WTC11 (cell line): ENCODE results near the gene ARIH2. TPM values are rescaled to one million over a fixed set of nuclear protein-coding genes. Genes with fewer than 3 reads are reported as not detected.
A peak's percentile ranks its signal among the peaks of the same experiment; 100 is the strongest.

Experiments
- ATAC-seq: fragments of 200-7000 bp; cut with Tn5 transposase; 2 replicates; pipeline ENCODE4 v1.10.0; 2021; ENCODE audit warnings: mild to moderate bottlenecking, moderate library complexity
- CTCF ChIA-PET: fragments of 300-600 bp; sonication (Branson Sonifier 250); formaldehyde crosslinking; loops from one replicate; lab custom pipeline; 2021; ENCODE audit warnings: antibody characterized with exemption; lab: Charles Lee
- POLR2A ChIA-PET: fragments of 350-600 bp; sonication (Branson Sonifier 250); formaldehyde crosslinking; loops from one replicate; lab custom pipeline; 2021; ENCODE audit warnings: antibody characterized with exemption; lab: Charles Lee
- DNase-seq: peaks from one replicate; pipeline ENCODE4 v3.0.0; 2021; ENCODE audit warnings: low spot score
- H3K27ac Mint-ChIP-seq: 2 replicates; pipeline ENCODE4 v1.8.0; 2021; ENCODE audit warnings: mixed read lengths
- H3K27me3 Mint-ChIP-seq: 2 replicates; pipeline ENCODE4 v1.8.0; 2021; ENCODE audit warnings: low read depth, mild to moderate bottlenecking, moderate library complexity, mixed read lengths
- H3K36me3 Mint-ChIP-seq: 2 replicates; pipeline ENCODE4 v1.8.0; 2021; ENCODE audit warnings: mixed read lengths
- H3K4me1 Mint-ChIP-seq: 2 replicates; pipeline ENCODE4 v1.8.0; 2022; ENCODE audit warnings: mixed read lengths
- H3K4me3 Mint-ChIP-seq: 2 replicates; pipeline ENCODE4 v1.8.0; 2021; ENCODE audit warnings: mild to moderate bottlenecking, moderate library complexity, mixed read lengths
- H3K9me3 Mint-ChIP-seq: 2 replicates; pipeline ENCODE4 v1.8.0; 2021; ENCODE audit warnings: mixed read lengths
- FOXJ3 ChIP-seq: sonication (generic); formaldehyde crosslinking; IDR thresholded peaks from 2 replicates; pipeline ENCODE4 v1.9.0; 2021; ENCODE audit warnings: missing genetic modification reagents, mild to moderate bottlenecking, borderline replicate concordance
- IRF1 ChIP-seq: sonication (generic); formaldehyde crosslinking; IDR thresholded peaks from 2 replicates; pipeline ENCODE4 v1.8.0; 2023; ENCODE audit warnings: missing genetic modification reagents
- MXD4 ChIP-seq: fragments of 250-450 bp; sonication (Bioruptor Pico); IDR thresholded peaks from 2 replicates; pipeline ENCODE4 v1.8.0; 2021; ENCODE audit warnings: mild to moderate bottlenecking, moderate library complexity, borderline replicate concordance
- NR2C2 ChIP-seq: sonication (generic); formaldehyde crosslinking; IDR thresholded peaks from 2 replicates; pipeline ENCODE4 v1.8.0; 2022; ENCODE audit warnings: mild to moderate bottlenecking, missing genetic modification reagents
- RELA ChIP-seq: sonication (generic); formaldehyde crosslinking; IDR thresholded peaks from 2 replicates; pipeline ENCODE4 v1.8.1; 2022; ENCODE audit warnings: missing genetic modification reagents, mild to moderate bottlenecking, borderline replicate concordance
- USF2 ChIP-seq: sonication (generic); formaldehyde crosslinking; IDR thresholded peaks from 2 replicates; pipeline ENCODE4 v1.8.1; 2023; ENCODE audit warnings: mild to moderate bottlenecking, missing genetic modification reagents, moderate library complexity
- ZMAT4 ChIP-seq: fragments of 250-450 bp; sonication (Bioruptor Pico); IDR thresholded peaks from 2 replicates; pipeline ENCODE4 v1.9.0; 2021; ENCODE audit warnings: mild to moderate bottlenecking
- ZNF121 ChIP-seq: sonication (generic); formaldehyde crosslinking; IDR thresholded peaks from 2 replicates; pipeline ENCODE4 v1.8.0; 2023; ENCODE audit warnings: missing genetic modification reagents
- ZNF317 ChIP-seq: sonication (generic); formaldehyde crosslinking; IDR thresholded peaks from 2 replicates; pipeline ENCODE4 v1.8.1; 2023; ENCODE audit warnings: low read depth, mild to moderate bottlenecking, moderate library complexity, missing genetic modification reagents, borderline replicate concordance
- ZNF671 ChIP-seq: fragments of 250-450 bp; sonication (Bioruptor Pico); IDR thresholded peaks from 2 replicates; pipeline ENCODE4 v1.8.0; 2021; ENCODE audit warnings: mild to moderate bottlenecking
- total RNA-seq: library from RNA; stranded (reverse); gene quantifications from 3 replicates; pipeline ENCODE4 v1.2.3, GENCODE V29; 2021
- TF ChIP-seq, protein P1 (sequence below): fragments of 200-600 bp; IDR thresholded peaks from 2 replicates; pipeline ENCODE4 v1.8.0; 2022; ENCODE audit warnings: antibody characterized with exemption
- TF ChIP-seq, protein P2 (sequence below): sonication (generic); formaldehyde crosslinking; conservative IDR thresholded peaks from 2 replicates; pipeline ENCODE4 v1.8.1; 2023; ENCODE audit warnings: mild to moderate bottlenecking, low read depth, missing genetic modification reagents, moderate library complexity
- TF ChIP-seq, protein P3 (sequence below): fragments of 250-450 bp; sonication (Bioruptor Pico); conservative IDR thresholded peaks from 2 replicates; pipeline ENCODE4 v1.9.0; 2021; ENCODE audit warnings: mild to moderate bottlenecking

The ARIH2 gene
- total RNA-seq, 1 experiment from 2014 or later, result 134 TPM

DNA sequence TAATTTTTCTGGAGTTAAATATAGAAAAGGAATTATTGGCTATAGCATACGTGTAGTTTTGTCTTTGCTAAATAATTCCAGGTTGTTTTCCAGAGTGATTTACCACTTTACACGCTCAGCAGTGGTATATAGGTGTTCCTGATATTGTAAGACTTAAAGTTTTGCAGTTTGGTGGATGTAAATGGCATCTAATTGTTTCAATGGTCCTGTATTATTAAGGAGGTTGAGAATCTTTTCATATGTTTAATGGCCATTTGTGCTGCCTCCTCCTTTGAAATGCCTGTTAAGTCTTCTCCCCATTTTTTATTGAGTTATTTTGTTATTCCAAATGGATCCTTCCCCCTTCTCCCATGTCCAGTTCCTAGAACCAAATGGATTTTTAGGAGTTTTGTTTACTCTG, 44.9 kb downstream of the ARIH2 start:
- H3K27ac Mint-ChIP-seq, result peak overlapping the region; percentile 89
- TF ChIP-seq ZMAT4 (CRISPR knock-in tag), result peak; percentile 68; the same call in 1 of the 2 replicates
- no peak for TF ChIP-seq FOXJ3 (CRISPR knock-in tag)
- no peak for TF ChIP-seq ZNF317 (CRISPR knock-in tag)
- TF ChIP-seq USF2 (CRISPR knock-in tag), result no peak
- TF ChIP-seq, protein P1, sequence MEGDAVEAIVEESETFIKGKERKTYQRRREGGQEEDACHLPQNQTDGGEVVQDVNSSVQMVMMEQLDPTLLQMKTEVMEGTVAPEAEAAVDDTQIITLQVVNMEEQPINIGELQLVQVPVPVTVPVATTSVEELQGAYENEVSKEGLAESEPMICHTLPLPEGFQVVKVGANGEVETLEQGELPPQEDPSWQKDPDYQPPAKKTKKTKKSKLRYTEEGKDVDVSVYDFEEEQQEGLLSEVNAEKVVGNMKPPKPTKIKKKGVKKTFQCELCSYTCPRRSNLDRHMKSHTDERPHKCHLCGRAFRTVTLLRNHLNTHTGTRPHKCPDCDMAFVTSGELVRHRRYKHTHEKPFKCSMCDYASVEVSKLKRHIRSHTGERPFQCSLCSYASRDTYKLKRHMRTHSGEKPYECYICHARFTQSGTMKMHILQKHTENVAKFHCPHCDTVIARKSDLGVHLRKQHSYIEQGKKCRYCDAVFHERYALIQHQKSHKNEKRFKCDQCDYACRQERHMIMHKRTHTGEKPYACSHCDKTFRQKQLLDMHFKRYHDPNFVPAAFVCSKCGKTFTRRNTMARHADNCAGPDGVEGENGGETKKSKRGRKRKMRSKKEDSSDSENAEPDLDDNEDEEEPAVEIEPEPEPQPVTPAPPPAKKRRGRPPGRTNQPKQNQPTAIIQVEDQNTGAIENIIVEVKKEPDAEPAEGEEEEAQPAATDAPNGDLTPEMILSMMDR, result no peak
- ATAC-seq (no peak), DNase-seq (no peak)
- H3K27me3 Mint-ChIP-seq, result no peaks in the 10 kb centered on the region
- ChIA-PET CTCF (interaction anchor here (0.9 to 1.3 kb wide), 3 partner anchors 24 to 224 kb away, joined by 3 to 4 read pairs (median 4); no protein-coding TSS in a partner anchor), POLR2A (no interaction called here)
- H3K9me3 Mint-ChIP-seq, result no peaks in the 10 kb centered on the region
- peak overlapping the region; percentile 35 for H3K4me3 Mint-ChIP-seq
- peaks cover 30% of the 10 kb centered on the region for H3K36me3 Mint-ChIP-seq
- peaks cover 45% of the 10 kb centered on the region for H3K4me1 Mint-ChIP-seq

DNA sequence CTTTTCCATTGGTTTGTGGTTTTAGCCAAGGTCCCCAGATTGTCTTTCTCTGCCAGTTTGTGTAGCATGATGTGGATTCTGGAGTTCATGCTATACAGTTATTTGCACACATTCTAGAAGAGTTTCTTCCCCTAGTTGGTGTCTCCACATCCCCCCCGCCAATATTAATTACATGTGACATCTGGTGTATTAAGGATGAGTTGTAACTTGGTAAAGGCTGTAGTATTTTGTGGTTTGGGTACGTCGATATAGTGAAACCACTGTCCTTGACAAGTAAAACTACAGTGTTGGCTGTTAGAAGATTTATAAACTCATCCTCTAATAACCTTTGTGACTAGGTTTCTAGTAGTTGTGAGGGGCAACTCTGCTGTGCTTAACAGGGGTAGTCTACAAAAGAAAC, 47.7 kb downstream of the ARIH2 start:
- H3K27me3 Mint-ChIP-seq, result no peaks in the 10 kb centered on the region
- peaks cover 52% of the 10 kb centered on the region for H3K36me3 Mint-ChIP-seq
- TF ChIP-seq, protein P2, sequence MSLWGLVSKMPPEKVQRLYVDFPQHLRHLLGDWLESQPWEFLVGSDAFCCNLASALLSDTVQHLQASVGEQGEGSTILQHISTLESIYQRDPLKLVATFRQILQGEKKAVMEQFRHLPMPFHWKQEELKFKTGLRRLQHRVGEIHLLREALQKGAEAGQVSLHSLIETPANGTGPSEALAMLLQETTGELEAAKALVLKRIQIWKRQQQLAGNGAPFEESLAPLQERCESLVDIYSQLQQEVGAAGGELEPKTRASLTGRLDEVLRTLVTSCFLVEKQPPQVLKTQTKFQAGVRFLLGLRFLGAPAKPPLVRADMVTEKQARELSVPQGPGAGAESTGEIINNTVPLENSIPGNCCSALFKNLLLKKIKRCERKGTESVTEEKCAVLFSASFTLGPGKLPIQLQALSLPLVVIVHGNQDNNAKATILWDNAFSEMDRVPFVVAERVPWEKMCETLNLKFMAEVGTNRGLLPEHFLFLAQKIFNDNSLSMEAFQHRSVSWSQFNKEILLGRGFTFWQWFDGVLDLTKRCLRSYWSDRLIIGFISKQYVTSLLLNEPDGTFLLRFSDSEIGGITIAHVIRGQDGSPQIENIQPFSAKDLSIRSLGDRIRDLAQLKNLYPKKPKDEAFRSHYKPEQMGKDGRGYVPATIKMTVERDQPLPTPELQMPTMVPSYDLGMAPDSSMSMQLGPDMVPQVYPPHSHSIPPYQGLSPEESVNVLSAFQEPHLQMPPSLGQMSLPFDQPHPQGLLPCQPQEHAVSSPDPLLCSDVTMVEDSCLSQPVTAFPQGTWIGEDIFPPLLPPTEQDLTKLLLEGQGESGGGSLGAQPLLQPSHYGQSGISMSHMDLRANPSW (CRISPR knock-in tag), result no peak
- TF ChIP-seq ZNF671 (CRISPR knock-in tag) (no peak), ZNF121 (CRISPR knock-in tag) (no peak)
- no peak overlapping the region for H3K27ac Mint-ChIP-seq
- DNase-seq, result no peak
- no peak overlapping the region for H3K4me3 Mint-ChIP-seq
- H3K4me1 Mint-ChIP-seq, result peaks cover 38% of the 10 kb centered on the region
- no peaks in the 10 kb centered on the region for H3K9me3 Mint-ChIP-seq
- no peak for ATAC-seq
- ChIA-PET POLR2A (interaction anchor here (0.5 kb wide), 1 partner anchor 186 kb away, joined by 3 read pairs; no protein-coding TSS in a partner anchor), CTCF (no interaction called here)

DNA sequence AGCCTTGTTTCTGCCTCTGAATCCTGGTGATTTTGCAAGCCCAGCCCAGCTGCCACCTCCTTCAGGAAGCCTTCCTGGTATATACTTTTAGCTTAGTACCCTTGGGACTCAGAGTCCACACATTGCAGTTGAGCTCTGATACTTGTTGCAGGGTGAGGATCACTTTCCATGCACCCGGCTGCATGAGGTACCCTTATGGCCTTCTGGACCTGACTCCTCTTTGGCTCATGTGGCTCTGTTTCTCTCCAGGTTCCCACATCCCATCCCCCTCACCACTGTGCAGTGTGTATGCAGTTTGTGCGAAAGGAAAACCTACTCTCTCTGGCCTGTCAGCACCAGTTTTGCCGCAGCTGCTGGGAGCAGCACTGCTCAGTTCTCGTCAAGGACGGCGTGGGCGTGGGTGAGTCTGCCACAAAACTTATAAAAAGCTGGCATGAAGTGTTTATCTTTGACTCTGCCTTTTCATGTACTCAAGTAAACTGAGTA, 48.3 kb downstream of the ARIH2 start:
- Mint-ChIP-seq H3K27me3 (no peaks in the 10 kb centered on the region), H3K9me3 (no peaks in the 10 kb centered on the region), H3K36me3 (peaks cover 56% of the 10 kb centered on the region), H3K4me1 (peaks cover 33% of the 10 kb centered on the region), H3K27ac (peak overlapping the region; percentile 78), H3K4me3 (no peak overlapping the region)
- ChIA-PET POLR2A (interaction anchor here (0.5 kb wide), 1 partner anchor 186 kb away, joined by 3 read pairs; no protein-coding TSS in a partner anchor), CTCF (no interaction called here)
- no peak for ATAC-seq
- no peak for DNase-seq
- TF ChIP-seq MXD4 (CRISPR knock-in tag), result no peak
- no peak for TF ChIP-seq IRF1 (CRISPR knock-in tag)
- TF ChIP-seq, protein P3, sequence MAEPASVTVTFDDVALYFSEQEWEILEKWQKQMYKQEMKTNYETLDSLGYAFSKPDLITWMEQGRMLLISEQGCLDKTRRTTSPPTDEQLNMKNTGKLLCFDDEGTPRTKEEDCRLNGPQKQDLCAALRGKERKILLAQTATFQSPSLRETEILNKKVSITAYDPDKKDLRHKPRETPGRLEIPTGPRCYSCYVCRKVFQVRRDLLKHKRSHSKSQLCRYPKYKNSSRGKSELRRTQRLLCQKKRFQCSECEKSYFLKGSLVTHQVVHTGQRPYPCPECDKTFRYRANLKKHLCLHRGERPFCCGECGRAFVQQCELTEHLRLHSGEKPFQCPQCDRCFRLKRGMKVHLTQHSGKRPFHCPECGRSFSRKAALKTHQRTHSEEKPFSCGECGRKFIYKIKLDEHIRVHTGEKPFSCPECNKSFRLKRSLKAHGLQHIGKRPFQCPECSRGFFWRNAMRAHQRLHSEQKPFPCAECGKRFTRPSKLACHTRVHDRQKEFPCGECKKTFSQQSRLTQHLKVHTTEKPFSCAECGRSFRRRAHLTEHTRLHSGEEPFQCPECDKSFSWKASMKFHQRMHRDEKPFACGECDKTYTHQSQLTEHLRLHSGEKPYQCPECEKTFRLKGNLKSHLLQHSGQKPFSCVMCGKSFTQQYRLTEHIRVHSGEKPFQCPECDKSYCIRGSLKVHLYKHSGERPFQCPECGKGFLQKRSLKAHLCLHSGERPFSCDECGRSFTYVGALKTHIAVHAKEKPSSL (CRISPR knock-in tag), result no peak
- no peak for TF ChIP-seq NR2C2 (CRISPR knock-in tag)
- no peak for TF ChIP-seq RELA (CRISPR knock-in tag)
